ENCODE results near the gene ADGRB2.

ADGRB2 gene

DNA sequence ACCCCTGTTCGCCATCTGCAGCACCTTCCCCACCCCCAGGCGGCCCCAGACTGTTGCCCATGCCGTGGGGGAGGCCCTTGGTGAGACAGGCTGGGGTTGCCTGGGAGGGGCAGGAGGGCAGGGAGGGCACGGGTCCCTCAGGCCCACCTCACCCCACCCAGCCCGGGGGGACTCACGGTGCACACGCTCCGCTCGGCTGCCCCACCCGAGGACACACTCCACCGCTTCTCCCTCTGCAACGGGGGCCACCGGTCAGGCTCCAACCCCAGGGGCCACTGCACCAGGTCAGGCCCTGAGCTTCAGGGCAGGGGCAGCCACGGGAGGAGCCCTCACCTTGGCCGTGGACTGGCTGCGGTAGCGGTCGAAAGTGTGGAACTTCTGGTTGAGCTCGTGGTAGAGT lies 36.3 kb downstream of the ADGRB2 start:
- no peak for TF ChIP-seq EZH2 (IDR thresholded peaks at IDR 0.05; ENCODE audit: borderline replicate concordance, low read depth, low read length, severe bottlenecking)
- TF ChIP-seq, protein P1, sequence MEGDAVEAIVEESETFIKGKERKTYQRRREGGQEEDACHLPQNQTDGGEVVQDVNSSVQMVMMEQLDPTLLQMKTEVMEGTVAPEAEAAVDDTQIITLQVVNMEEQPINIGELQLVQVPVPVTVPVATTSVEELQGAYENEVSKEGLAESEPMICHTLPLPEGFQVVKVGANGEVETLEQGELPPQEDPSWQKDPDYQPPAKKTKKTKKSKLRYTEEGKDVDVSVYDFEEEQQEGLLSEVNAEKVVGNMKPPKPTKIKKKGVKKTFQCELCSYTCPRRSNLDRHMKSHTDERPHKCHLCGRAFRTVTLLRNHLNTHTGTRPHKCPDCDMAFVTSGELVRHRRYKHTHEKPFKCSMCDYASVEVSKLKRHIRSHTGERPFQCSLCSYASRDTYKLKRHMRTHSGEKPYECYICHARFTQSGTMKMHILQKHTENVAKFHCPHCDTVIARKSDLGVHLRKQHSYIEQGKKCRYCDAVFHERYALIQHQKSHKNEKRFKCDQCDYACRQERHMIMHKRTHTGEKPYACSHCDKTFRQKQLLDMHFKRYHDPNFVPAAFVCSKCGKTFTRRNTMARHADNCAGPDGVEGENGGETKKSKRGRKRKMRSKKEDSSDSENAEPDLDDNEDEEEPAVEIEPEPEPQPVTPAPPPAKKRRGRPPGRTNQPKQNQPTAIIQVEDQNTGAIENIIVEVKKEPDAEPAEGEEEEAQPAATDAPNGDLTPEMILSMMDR (IDR thresholded peaks at IDR 0.05; ENCODE audit: borderline replicate concordance, extremely low read depth, low read length, poor library complexity, severe bottlenecking) = no peak
- Histone ChIP-seq H3K4me3 (ENCODE audit: low read depth in 1 of 2, low read length in 2 of 2) (no peak overlapping the region), H3K79me2 (ENCODE audit: insufficient read depth, low read length) (no peaks in the 10 kb centered on the region), H3K4me2 (ENCODE audit: insufficient read depth, low read length) (no peak overlapping the region), H3K27ac (ENCODE audit: low read length) (no peak overlapping the region), H3K36me3 (ENCODE audit: insufficient read depth, low read length) (no peaks in the 10 kb centered on the region), H4K20me1 (ENCODE audit: insufficient read depth, low read length) (peaks cover 19% of the 10 kb centered on the region), H3K9ac (ENCODE audit: low read depth, low read length) (no peak overlapping the region), H2AFZ (ENCODE audit: low read depth, low read length) (no peak overlapping the region), H3K4me1 (ENCODE audit: insufficient read depth, low read length) (no peaks in the 10 kb centered on the region), H3K9me3 (ENCODE audit: insufficient read depth, low read length, severe bottlenecking) (no peaks in the 10 kb centered on the region), H3K27me3 (ENCODE audit: insufficient read depth, low read length, poor library complexity) (no peaks in the 10 kb centered on the region)
- no peak for ATAC-seq (ENCODE audit: insufficient read depth, low read depth)
- DNase-seq = no peak

DNA sequence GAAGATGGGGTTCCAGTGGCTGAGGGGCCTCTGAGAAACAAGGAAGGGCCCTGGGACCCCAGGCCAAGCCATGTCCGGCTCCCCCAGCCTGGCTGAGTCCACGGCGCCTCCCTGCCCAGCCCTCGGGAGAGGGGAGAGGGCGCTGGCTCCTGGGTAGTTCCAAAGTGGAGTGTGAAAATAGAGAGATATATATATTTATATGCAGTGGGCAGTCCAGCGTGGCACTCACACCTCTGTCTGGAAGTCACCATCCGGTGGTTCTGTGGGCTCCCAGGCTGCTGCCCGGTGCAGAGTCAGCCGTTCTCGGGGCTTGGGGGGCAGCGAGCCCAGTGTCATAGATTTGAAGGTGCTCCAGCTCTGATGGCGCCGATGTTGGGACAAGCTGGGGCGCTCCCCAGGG lies 36.9 kb downstream of the ADGRB2 start:
- Histone ChIP-seq H3K36me3 (ENCODE audit: insufficient read depth, low read length) (no peaks in the 10 kb centered on the region), H3K4me1 (ENCODE audit: insufficient read depth, low read length) (no peaks in the 10 kb centered on the region), H3K9me3 (ENCODE audit: insufficient read depth, low read length, severe bottlenecking) (no peaks in the 10 kb centered on the region), H3K27ac (ENCODE audit: low read length) (no peak overlapping the region), H3K4me3 (ENCODE audit: low read depth in 1 of 2, low read length in 2 of 2) (no peak overlapping the region), H3K9ac (ENCODE audit: low read depth, low read length) (no peak overlapping the region), H3K79me2 (ENCODE audit: insufficient read depth, low read length) (no peaks in the 10 kb centered on the region), H3K4me2 (ENCODE audit: insufficient read depth, low read length) (no peak overlapping the region), H3K27me3 (ENCODE audit: insufficient read depth, low read length, poor library complexity) (no peaks in the 10 kb centered on the region), H2AFZ (ENCODE audit: low read depth, low read length) (no peak overlapping the region), H4K20me1 (ENCODE audit: insufficient read depth, low read length) (peaks cover 19% of the 10 kb centered on the region)
- TF ChIP-seq, protein P1 (IDR thresholded peaks at IDR 0.05; ENCODE audit: borderline replicate concordance, extremely low read depth, low read length, poor library complexity, severe bottlenecking) = no peak
- TF ChIP-seq EZH2 (IDR thresholded peaks at IDR 0.05; ENCODE audit: borderline replicate concordance, low read depth, low read length, severe bottlenecking) = no peak
- DNase-seq (no peak), ATAC-seq (ENCODE audit: insufficient read depth, low read depth) (no peak)

DNA sequence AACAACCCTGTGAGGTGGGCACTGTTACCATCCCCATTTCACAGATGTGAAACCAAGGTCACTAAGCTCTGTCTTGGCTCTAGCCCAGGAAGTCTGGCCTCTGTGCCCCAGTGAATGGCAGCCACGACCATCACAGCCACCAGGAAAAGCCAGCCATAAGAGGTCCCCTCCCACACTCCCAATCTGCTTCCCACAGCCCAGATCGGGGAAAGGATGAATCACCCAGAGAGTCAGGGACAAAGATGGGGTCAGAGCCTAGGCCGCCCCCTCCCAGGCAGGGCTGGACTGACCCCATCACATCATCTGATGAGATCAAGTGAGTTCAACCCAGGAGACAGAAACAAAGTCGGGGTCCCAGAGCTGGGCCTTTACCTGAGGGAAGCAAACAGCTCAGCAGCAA lies 37.4 kb downstream of the ADGRB2 start:
- Histone ChIP-seq H3K4me3 (ENCODE audit: low read depth in 1 of 2, low read length in 2 of 2) (no peak overlapping the region), H3K36me3 (ENCODE audit: insufficient read depth, low read length) (no peaks in the 10 kb centered on the region), H3K4me2 (ENCODE audit: insufficient read depth, low read length) (no peak overlapping the region), H3K4me1 (ENCODE audit: insufficient read depth, low read length) (no peaks in the 10 kb centered on the region), H3K27ac (ENCODE audit: low read length) (no peak overlapping the region), H2AFZ (ENCODE audit: low read depth, low read length) (no peak overlapping the region), H3K9ac (ENCODE audit: low read depth, low read length) (no peak overlapping the region), H3K79me2 (ENCODE audit: insufficient read depth, low read length) (no peaks in the 10 kb centered on the region), H3K27me3 (ENCODE audit: insufficient read depth, low read length, poor library complexity) (no peaks in the 10 kb centered on the region), H4K20me1 (ENCODE audit: insufficient read depth, low read length) (peaks cover 19% of the 10 kb centered on the region), H3K9me3 (ENCODE audit: insufficient read depth, low read length, severe bottlenecking) (no peaks in the 10 kb centered on the region)
- no peak for TF ChIP-seq EZH2 (IDR thresholded peaks at IDR 0.05; ENCODE audit: borderline replicate concordance, low read depth, low read length, severe bottlenecking)
- TF ChIP-seq, protein P1 (IDR thresholded peaks at IDR 0.05; ENCODE audit: borderline replicate concordance, extremely low read depth, low read length, poor library complexity, severe bottlenecking) = no peak
- ATAC-seq (ENCODE audit: insufficient read depth, low read depth) = no peak
- DNase-seq = no peak

Measured in DND-41 (cell line).